ENCODE results near the gene MCF2L.

DNA sequence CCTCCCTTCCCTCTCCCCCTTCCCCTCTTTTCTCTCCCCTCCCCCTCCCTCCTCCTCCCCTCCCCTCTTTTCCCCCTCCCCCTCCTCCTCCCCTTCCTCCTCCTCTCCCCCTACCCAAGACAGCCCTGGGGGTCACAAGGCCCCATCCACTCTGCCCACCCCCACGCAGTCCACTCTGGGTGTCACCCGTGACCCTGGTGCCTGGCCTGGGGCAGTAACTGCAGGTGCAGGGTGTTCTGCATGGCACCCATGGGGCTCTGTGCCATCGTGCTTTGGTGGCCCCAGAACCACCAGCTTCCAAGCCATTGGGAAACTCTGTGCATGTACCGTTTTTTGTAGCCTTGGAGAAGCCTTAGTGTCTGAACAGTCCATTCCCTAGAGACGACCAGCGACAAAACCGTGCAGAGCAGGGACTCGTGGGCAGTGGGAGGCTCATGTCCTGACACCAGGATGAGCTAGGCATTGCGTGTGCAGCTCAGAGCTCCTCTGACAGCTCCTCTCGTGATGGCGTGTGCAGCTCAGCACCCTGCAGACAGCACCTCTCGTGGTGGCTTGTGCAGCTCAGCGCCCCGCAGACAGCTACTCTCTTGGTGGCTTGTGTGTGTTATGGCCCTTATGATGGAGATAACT is 92.9 kb downstream of the MCF2L start:
- TF ChIP-seq, protein P1, sequence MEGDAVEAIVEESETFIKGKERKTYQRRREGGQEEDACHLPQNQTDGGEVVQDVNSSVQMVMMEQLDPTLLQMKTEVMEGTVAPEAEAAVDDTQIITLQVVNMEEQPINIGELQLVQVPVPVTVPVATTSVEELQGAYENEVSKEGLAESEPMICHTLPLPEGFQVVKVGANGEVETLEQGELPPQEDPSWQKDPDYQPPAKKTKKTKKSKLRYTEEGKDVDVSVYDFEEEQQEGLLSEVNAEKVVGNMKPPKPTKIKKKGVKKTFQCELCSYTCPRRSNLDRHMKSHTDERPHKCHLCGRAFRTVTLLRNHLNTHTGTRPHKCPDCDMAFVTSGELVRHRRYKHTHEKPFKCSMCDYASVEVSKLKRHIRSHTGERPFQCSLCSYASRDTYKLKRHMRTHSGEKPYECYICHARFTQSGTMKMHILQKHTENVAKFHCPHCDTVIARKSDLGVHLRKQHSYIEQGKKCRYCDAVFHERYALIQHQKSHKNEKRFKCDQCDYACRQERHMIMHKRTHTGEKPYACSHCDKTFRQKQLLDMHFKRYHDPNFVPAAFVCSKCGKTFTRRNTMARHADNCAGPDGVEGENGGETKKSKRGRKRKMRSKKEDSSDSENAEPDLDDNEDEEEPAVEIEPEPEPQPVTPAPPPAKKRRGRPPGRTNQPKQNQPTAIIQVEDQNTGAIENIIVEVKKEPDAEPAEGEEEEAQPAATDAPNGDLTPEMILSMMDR (IDR thresholded peaks at IDR 0.05): no peak
- TF ChIP-seq EZH2phosphoT487 (IDR thresholded peaks at IDR 0.05): no peak
- no peak for TF ChIP-seq EZH2 (IDR thresholded peaks at IDR 0.05)
